ENCODE measurements around the gene MARCKSL1. TPM values are rescaled to one million over a fixed set of nuclear protein-coding genes. Genes with fewer than 3 reads are reported as not detected.

Gene MARCKSL1
- total and polyA plus RNA-seq, 2 of the 13 experiments (the other 11 are each of a cell fraction or from before 2014, with no cell fraction given): 81.9 to 155 TPM

DNA sequence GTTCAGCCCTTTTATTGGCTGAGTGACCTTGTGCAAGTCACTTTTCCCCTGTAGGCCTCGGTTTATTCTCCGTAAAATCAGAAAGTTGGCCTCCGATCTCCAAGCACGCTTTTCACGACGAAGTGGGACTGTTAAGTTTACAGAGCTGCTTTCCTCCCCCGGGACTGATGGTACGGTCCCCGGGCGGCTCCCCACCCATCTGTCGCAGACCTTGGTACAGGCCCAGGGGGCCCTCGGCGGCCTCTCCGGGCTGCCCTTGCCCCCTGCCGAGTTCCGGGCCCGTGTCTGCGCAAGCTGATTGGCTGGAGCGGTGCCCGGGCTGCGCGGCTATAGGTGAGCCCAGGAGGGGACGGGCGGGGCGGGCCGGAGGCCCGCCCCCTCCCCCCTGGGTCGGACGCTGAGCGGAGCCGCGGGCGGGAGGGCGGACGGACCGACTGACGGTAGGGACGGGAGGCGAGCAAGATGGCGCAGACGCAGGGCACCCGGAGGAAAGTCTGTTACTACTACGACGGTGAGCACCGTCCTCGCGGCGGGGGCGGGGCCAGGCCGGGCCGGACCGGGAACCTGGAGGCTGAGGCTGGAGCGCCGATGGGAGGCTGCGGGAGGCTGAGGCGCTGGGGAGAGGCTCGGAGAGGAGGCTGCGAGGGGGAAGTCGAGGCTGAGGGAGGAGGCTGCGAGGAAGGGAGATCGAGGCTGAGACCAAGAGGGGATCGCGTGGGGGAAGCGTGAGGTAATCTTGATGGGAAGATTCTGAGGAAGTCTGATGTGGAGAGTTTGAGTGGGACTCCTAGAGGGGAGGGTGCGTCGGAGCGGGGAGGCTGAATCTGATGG lies 44.1 kb downstream of the MARCKSL1 start, which contains the start of gene HDAC1 (continued):
- TF ChIP-seq BRD4 (CRISPR knock-in tag; IDR thresholded peaks at IDR 0.05): peak; percentile 89
- TF ChIP-seq, protein P1, sequence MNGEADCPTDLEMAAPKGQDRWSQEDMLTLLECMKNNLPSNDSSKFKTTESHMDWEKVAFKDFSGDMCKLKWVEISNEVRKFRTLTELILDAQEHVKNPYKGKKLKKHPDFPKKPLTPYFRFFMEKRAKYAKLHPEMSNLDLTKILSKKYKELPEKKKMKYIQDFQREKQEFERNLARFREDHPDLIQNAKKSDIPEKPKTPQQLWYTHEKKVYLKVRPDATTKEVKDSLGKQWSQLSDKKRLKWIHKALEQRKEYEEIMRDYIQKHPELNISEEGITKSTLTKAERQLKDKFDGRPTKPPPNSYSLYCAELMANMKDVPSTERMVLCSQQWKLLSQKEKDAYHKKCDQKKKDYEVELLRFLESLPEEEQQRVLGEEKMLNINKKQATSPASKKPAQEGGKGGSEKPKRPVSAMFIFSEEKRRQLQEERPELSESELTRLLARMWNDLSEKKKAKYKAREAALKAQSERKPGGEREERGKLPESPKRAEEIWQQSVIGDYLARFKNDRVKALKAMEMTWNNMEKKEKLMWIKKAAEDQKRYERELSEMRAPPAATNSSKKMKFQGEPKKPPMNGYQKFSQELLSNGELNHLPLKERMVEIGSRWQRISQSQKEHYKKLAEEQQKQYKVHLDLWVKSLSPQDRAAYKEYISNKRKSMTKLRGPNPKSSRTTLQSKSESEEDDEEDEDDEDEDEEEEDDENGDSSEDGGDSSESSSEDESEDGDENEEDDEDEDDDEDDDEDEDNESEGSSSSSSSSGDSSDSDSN (CRISPR knock-in tag; IDR thresholded peaks at IDR 0.05): peak; percentile 48
- TF ChIP-seq, protein P2, sequence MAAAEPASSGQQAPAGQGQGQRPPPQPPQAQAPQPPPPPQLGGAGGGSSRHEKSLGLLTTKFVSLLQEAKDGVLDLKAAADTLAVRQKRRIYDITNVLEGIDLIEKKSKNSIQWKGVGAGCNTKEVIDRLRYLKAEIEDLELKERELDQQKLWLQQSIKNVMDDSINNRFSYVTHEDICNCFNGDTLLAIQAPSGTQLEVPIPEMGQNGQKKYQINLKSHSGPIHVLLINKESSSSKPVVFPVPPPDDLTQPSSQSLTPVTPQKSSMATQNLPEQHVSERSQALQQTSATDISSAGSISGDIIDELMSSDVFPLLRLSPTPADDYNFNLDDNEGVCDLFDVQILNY (CRISPR knock-in tag; conservative IDR thresholded peaks at IDR 0.05): no peak
- TF ChIP-seq ZNF792 (CRISPR knock-in tag; IDR thresholded peaks at IDR 0.05): peak; percentile 59
- TF ChIP-seq POLR2A (IDR thresholded peaks at IDR 0.05; ENCODE audit: insufficient read depth in 1 of 2, low read depth in 2 of 2, low read length in 2 of 2): peak; percentile 28 to 85; a peak in 3 of 4 replicates
- TF ChIP-seq HNF4A (CRISPR knock-in tag; IDR thresholded peaks at IDR 0.05): 0 out of 2 replicates have a peak, but pooled peaks have one; percentile 25
- TF ChIP-seq, protein P3, sequence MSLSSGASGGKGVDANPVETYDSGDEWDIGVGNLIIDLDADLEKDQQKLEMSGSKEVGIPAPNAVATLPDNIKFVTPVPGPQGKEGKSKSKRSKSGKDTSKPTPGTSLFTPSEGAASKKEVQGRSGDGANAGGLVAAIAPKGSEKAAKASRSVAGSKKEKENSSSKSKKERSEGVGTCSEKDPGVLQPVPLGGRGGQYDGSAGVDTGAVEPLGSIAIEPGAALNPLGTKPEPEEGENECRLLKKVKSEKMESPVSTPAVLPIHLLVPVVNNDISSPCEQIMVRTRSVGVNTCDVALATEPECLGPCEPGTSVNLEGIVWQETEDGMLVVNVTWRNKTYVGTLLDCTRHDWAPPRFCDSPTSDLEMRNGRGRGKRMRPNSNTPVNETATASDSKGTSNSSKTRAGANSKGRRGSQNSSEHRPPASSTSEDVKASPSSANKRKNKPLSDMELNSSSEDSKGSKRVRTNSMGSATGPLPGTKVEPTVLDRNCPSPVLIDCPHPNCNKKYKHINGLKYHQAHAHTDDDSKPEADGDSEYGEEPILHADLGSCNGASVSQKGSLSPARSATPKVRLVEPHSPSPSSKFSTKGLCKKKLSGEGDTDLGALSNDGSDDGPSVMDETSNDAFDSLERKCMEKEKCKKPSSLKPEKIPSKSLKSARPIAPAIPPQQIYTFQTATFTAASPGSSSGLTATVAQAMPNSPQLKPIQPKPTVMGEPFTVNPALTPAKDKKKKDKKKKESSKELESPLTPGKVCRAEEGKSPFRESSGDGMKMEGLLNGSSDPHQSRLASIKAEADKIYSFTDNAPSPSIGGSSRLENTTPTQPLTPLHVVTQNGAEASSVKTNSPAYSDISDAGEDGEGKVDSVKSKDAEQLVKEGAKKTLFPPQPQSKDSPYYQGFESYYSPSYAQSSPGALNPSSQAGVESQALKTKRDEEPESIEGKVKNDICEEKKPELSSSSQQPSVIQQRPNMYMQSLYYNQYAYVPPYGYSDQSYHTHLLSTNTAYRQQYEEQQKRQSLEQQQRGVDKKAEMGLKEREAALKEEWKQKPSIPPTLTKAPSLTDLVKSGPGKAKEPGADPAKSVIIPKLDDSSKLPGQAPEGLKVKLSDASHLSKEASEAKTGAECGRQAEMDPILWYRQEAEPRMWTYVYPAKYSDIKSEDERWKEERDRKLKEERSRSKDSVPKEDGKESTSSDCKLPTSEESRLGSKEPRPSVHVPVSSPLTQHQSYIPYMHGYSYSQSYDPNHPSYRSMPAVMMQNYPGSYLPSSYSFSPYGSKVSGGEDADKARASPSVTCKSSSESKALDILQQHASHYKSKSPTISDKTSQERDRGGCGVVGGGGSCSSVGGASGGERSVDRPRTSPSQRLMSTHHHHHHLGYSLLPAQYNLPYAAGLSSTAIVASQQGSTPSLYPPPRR (CRISPR knock-in tag; IDR thresholded peaks at IDR 0.05; ENCODE audit: borderline replicate concordance): no peak
- peak; percentile 68 for TF ChIP-seq POGZ (CRISPR knock-in tag; IDR thresholded peaks at IDR 0.05)
- TF ChIP-seq, protein P4, sequence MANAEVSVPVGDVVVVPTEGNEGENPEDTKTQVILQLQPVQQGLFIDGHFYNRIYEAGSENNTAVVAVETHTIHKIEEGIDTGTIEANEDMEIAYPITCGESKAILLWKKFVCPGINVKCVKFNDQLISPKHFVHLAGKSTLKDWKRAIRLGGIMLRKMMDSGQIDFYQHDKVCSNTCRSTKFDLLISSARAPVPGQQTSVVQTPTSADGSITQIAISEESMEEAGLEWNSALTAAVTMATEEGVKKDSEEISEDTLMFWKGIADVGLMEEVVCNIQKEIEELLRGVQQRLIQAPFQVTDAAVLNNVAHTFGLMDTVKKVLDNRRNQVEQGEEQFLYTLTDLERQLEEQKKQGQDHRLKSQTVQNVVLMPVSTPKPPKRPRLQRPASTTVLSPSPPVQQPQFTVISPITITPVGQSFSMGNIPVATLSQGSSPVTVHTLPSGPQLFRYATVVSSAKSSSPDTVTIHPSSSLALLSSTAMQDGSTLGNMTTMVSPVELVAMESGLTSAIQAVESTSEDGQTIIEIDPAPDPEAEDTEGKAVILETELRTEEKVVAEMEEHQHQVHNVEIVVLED (CRISPR knock-in tag; IDR thresholded peaks at IDR 0.05; ENCODE audit: borderline replicate concordance): peak; percentile 17; the same call in 1 of the 2 replicates
- TF ChIP-seq POLR2AphosphoS5 (IDR thresholded peaks at IDR 0.05; ENCODE audit: low read depth, low read length): peak; percentile 79
- peak; percentile 57; the same call in 1 of the 2 replicates for TF ChIP-seq ESRRA (CRISPR knock-in tag; IDR thresholded peaks at IDR 0.05; ENCODE audit: low read depth)
- TF ChIP-seq, protein P5, sequence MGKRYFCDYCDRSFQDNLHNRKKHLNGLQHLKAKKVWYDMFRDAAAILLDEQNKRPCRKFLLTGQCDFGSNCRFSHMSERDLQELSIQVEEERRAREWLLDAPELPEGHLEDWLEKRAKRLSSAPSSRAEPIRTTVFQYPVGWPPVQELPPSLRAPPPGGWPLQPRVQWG (CRISPR knock-in tag; IDR thresholded peaks at IDR 0.05; ENCODE audit: borderline replicate concordance, low read depth): no peak
- TF ChIP-seq, protein P6, sequence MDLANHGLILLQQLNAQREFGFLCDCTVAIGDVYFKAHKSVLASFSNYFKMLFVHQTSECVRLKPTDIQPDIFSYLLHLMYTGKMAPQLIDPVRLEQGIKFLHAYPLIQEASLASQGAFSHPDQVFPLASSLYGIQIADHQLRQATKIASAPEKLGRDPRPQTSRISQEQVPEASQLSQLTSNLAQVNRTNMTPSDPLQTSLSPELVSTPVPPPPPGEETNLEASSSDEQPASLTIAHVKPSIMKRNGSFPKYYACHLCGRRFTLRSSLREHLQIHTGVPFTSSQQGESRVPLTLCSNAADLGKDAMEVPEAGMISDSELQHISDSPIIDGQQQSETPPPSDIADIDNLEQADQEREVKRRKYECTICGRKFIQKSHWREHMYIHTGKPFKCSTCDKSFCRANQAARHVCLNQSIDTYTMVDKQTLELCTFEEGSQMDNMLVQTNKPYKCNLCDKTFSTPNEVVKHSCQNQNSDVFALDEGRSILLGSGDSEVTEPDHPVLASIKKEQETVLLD (CRISPR knock-in tag; IDR thresholded peaks at IDR 0.05; ENCODE audit: low read depth): peak; percentile 55; the same call in 1 of the 2 replicates
- TF ChIP-seq, protein P7, sequence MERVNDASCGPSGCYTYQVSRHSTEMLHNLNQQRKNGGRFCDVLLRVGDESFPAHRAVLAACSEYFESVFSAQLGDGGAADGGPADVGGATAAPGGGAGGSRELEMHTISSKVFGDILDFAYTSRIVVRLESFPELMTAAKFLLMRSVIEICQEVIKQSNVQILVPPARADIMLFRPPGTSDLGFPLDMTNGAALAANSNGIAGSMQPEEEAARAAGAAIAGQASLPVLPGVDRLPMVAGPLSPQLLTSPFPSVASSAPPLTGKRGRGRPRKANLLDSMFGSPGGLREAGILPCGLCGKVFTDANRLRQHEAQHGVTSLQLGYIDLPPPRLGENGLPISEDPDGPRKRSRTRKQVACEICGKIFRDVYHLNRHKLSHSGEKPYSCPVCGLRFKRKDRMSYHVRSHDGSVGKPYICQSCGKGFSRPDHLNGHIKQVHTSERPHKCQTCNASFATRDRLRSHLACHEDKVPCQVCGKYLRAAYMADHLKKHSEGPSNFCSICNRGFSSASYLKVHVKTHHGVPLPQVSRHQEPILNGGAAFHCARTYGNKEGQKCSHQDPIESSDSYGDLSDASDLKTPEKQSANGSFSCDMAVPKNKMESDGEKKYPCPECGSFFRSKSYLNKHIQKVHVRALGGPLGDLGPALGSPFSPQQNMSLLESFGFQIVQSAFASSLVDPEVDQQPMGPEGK (CRISPR knock-in tag; IDR thresholded peaks at IDR 0.05): peak; percentile 84

Data from HepG2 (cell line).